GM18526 (cell line): ENCODE results near the gene IMPACT.

ENCODE experiments used
- POLR2A ChIP-seq: IDR thresholded peaks from 3 replicates; pipeline ENCODE4 v1.6.1; 2011; ENCODE audit not compliant: insufficient read length; ENCODE audit errors: extremely low read depth

IMPACT gene

DNA sequence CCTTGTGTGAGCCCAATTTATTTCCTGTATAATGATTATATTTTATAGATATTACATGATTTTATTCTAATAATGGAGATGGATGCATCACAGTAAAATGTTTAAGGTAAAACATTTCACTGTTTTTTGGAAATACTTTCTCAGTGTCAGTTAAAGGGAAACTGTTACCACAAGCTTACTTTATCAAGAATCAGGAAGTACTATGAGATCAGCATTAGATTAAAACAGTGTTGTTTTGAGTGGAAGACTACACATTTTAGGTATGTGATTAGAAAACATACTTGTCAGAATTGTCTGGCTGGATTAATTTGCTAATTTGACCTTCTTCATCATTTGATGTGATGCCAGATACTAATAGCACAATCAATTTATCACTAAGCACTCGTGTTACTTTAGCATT, 33.9 kb downstream of the IMPACT start, which contains the start of gene HRH4:
Gene HRH4, plus strand, starts transcription at position 250 of the 400 bp plus-strand sequence. Its CDS starts 92 bp downstream, at position 342.
- no peak for TF ChIP-seq POLR2A

DNA sequence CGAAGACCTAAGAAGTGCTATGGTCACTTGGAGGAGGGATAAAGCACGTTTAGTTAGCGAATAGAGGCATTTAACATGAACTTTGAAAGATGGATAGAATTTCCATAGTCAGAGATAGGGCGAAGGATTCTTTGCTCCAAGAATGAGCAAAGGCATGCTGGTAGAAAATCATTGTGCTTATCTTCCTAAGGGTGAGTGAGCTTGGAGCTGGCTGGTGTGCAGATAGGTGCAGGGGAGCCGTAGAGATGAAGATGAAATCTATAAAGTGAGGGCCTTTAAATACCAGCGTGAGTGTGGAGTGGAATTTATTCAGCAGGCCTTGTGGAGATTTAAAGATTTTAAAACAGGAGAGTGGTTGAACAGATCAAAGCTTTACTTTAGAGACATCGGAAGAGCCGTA, 35.5 kb downstream of the IMPACT start:
- TF ChIP-seq POLR2A = no peak

DNA sequence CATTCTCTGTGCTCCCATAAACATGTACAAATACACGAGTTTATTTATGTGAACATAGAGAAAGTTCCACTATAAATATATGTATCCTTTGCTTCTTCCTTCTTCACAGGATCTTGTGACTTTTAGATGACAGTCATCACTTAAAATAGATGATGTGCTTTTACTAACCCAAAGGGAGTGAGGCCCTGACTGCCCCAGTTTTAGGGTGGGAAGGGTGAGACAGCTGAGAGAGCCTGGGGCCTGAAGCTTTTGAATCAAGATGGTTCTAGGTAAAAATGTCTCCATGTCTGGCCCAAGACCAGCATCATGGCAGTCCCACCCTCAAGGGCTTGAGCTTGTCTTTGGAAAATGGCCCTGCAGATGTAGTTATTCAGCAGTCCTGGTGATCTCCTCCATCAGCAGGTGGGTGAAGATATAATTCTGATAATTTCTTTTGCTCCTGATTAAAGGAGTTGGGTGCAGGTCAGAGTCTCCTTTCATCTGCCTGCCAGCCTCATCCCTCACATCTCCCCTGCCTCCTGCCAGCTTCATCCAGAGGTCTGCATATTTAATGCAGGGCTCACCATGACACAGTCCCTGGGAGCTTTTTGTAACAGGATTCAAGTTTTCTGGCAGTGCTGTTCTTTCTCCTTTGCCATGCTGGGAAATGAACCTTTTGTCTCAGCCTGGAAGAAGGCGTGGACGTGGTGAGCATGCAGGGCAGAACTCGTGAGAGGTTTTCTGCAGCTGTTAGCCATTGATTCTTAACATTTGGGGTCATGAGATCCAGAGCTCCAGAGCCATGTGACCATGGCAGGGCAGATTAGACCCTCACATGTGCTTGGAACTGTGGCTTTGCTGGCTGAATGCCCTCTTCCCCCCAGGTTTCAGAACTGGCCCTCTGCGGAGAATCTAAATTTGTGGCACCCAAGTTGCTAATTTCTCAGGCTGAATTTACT, 36.6 kb downstream of the IMPACT start:
- no peak for TF ChIP-seq POLR2A

DNA sequence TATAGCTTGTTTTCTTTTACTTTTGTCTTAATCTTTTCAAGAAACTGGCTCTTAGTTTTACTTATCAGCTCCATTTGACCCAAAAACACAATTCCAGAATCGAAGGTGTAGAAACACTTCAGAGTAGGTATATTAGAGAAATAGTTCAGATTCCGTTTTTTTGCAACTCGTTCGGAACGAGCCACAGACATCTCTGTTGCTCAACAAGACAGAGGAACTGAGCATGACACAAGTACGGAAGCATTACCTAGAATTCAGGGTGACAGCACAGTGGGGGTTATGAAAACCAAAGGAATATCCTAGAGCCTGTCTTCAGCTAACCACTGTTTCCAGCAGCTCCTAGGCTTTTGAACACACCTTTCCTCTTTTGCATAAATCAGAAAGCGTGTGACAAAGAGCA, 39.0 kb downstream of the IMPACT start:
- no peak for TF ChIP-seq POLR2A

DNA sequence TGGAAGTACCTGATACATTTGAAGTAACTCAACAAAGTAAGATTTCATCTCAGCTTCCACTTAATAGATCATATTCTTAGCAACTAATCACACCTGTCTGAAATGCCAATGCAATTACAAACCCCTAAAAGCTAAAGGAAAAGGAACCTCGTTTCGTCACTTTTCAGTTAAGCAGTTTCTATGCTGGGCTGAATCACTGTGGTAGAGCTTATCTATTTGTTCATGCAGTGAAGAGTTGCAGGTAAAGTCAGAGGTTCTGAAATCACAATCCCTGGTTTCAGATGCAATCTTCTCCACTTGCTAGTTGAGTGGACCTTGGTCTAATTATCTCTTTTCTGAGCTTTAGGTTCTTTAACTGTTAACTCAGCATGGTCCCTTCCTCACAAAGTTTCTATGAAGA, 40.3 kb downstream of the IMPACT start:
- TF ChIP-seq POLR2A = no peak

DNA sequence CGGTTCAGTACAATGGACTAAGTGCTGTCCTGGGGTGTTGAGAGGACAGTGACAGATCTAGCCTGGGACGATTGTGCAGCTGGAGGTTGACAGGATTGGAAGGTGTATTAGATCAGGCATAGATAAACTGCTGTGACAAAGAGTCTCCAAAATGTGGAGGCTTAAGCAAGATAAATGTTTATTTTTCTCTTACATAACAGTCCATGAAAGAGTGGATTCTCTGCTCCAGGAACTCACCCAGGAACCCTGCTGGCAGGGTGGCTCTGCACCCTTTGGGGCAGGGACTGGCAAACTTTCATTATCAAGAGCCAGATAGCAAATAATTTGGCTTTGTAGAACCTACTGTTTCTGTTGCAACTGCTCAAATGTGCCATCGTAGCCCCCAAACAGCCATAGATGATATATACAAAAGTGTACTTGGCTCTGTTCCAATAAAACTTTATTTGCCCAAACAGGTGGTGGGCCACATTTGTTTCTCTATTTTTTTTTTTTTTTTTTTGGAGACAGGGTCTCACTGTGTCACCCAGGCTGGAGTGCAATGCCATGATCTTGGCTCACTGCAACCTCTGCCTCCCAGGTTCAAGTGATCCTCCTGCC, 43.6 kb downstream of the IMPACT start:
- TF ChIP-seq POLR2A = no peak

DNA sequence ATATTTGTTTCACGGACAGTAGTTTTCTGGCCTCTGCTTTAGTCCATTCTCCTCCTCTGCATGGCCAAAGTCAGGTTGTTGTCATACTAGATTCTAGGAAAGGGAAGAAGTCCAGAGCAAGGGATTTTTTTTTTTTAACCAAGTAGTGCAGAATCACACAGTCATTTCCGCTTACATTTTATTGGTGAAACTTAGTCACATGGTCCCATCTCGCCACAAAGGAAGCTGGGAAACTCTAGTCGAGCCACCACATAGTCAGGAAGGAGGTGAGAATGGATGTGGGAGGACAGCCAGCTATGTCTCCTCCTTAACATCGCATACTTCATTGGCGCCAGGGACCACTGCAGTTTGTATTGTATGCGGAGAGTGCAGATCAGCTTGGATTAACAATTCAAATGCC, 44.3 kb downstream of the IMPACT start:
- TF ChIP-seq POLR2A = no peak

DNA sequence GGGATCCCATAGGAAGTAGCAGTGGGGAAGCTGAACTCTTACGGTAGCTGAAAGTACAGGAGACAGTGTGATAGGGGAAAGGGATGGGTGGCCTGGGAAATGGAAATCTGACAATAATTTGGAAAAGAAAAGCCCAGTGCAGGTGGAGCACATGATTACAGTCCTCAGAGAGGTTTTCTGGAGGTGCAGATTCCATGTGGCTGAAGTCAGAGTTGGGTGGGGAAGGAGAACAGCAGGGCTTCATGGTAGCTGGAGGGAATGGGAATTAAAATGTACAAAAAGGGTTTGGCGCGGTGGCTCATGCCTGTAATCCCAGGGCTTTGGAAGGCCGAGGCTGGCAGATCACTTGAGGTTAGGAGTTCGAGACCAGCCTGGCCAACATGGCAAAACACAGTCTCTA, 46.1 kb downstream of the IMPACT start:
- TF ChIP-seq POLR2A = no peak

DNA sequence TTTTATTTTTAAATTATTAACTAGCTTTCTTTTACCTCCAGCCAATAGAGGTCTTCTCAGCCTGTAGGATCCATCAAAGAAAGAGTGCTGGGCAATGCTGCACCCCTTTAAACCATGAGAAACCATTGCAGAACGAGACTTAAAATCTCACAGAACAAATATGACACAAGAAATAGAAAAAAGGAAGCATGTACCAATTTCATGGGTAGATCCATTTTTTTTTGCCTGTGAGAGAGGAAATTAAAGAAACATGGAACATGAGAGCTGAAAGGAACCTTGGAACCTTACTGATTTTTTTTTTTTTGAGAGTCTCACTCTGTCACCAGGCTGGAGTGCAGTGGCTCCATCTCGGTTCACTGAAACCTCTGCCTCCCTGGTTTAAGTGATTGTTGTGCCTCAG, 47.9 kb downstream of the IMPACT start:
- TF ChIP-seq POLR2A = no peak

DNA sequence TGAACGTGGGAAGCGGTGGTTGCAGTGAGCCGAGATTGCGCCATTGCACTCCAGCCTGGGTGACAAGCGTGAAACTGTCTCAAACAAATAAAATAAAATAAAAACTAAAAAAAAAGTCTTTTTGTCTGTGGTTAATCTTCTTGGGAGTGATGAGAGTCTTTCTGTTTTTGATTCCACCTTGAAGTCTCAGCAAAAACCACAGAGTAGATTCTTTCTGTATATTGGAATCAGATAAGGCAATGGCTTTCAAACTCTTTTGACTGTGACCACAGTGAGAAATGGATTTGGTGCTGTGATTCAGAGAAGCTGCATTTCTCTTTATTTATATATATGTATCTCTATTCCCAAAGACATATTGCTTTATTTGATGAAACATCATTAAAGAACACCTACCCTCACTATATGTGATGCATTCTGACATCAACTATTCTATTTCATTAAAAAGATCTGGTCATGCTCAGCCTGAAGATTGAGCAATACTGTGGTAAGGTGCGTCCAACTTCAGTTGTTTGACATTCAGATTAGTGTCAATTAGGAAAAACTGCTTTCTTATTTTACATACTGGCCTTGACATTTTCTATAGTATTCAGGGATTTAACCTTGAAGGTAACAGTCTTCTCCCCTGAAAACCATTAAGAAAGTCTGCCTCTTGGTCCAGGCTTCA, 49.6 kb downstream of the IMPACT start:
- no peak for TF ChIP-seq POLR2A

DNA sequence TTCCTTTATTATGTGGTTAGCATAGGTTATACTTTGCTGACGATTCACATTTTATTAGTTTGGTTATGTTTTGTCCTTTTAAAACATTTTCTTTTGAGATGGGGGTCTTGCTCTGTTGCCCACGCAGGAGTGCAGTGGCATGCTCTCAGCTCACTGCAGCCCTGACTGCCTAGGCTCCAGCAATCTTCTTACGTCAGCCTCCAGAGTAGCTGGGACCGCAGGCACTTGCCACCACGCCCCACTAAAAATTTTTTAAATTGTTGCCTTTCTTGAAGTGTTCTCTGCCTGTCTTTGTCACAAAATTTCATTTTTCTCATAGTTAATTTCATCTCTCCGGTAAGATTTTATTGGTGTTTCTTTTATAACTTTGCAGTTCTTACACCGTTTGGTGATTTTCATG, 52.9 kb downstream of the IMPACT start:
- no peak for TF ChIP-seq POLR2A

DNA sequence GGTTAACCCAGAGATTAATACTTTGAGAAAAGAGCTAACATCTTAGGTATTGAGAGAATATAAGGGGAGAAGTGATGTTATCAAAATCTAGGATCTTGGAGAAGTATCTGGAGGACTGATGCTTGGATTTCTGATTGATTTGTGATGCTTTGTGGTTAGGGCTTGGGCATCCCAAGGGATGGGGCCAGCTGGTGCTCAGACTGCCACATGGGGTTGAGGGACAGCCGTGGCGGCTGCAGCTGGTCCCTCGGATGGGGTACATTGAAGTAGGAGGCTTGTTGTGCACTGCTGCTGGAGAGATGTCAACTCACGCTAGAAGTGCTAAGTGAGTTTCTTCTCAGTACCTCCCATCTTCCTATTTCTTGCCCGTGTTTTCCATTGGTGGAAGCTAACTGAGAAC, 56.4 kb downstream of the IMPACT start:
- no peak for TF ChIP-seq POLR2A

DNA sequence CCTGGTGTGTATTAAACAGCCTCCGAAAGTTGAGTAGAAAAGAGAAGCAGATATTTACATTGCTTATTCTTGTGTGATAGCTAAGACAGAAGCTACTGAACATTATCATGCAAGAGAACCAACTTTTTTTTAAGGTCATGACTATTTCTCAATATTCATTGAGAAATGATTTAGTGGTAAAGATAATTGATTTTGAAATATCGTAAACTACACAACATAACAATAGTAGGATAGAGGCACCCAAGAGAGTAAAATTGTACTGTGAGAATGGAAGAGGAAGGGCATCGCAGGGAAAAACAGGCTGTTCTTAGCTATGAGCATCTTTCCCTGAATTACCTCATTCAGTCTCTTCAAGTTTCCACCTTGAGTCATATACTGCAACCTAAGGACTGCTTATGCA, 59.2 kb downstream of the IMPACT start:
- TF ChIP-seq POLR2A = no peak

DNA sequence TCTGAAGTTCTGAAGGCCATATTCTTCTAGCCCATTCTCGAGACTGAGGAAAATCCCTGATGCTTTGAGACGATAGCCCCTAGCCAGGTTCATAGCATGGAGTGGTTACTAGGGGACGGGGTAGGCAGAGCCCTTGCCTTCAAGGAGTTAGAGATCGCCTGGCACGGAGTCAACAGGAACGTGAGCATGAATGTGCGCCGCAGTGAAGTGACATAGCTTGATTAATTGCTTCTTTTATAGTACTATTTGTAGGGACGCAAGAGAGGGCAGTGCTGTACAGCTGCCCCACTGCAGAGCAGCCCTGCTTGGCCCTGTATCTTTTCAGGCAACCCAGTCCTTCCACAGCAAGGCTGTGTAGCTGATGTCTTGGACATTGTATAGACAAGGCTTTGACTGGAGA, 60.2 kb downstream of the IMPACT start:
- no peak for TF ChIP-seq POLR2A

DNA sequence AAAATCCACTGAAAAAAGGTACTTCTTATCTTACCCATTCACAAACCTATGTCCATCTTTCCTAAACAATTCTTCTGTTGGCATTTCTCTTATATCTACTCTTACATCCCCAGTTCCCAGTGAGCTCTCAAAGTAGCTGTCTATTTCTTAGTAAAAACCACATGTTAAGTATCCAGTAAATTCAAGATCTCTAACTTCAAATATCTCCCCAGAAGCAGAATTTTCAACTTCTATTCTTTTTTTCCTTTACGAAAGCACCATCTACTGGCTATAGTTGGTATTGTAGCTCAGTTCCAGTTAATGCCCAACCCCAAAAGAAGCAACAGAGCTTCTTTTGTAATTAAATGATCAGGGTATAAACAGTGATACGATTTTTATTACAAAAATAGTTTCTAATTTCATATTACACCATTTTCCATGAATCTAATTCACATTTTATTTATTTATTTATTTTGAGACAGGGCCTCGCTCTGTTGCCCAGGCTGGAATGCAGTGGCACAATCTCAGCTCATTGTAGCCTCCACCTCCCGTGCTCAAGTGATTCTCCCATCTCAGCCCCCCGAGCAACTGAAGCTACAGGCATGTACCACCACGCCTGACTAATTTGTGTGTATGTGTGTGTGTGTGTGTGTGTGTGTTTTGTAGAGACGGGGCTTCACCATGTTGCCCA, 62.5 kb downstream of the IMPACT start:
- TF ChIP-seq POLR2A = no peak
